Measurements from ENCODE around the gene SAE1. TPM values are rescaled to one million over a fixed set of nuclear protein-coding genes. Genes with fewer than 3 reads are reported as not detected.
A peak's percentile ranks its signal among the peaks of the same experiment; 100 is the strongest.

SAE1 gene
- total and polyA plus RNA-seq, 2 experiments from 2014 or later, result 97.2 to 112 TPM

DNA sequence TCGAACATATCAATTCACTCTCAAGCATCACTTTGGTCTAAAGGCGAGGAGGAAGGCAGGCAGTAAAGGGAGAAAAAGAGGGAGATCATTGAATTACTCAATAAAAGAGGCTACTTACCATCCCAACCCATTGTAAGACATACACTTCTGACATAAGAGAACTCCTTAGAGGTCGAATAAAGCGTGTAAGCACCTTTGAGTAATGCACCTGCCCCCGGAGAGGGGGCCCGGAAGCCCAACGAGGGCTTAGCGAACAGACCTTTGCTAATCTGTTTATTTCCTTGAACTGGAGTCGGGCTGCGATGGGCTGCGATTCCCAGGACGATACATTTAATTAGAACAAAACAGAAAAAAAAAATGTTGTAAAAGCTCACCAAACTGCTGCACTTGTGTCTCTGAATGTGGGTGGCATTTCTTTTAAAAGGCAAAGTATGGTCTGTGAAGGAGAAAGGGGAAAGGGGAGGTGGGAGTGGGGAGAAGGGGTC, 20.1 kb upstream of the SAE1 start:
- DNase-seq (ENCODE audit: low spot score), result no peak
- H2AFZ ChIP-seq, result no peak overlapping the region
- WGBS (ENCODE audit: low lambda C conversion rate, missing lambda C conversion rate), result 6% methylated on average over 12 of the region's 12 CpGs
- peak overlapping the region; percentile 98 for H3K27ac ChIP-seq
- peak overlapping the region; percentile 81 for H3K4me3 ChIP-seq
- H4K20me1 ChIP-seq (ENCODE audit: insufficient read depth, poor library complexity, severe bottlenecking), result no peaks in the 10 kb centered on the region
- no peaks in the 10 kb centered on the region for H3K36me3 ChIP-seq (replicated peaks; ENCODE audit: insufficient read depth, low read depth)
- peak overlapping the region; percentile 85 for H3K4me2 ChIP-seq
- H3K9me3 ChIP-seq (ENCODE audit: low read depth), result no peaks in the 10 kb centered on the region
- H3K79me2 ChIP-seq, result peaks cover 56% of the 10 kb centered on the region
- H3K9me2 ChIP-seq (replicated peaks; ENCODE audit: insufficient read depth), result no peaks in the 10 kb centered on the region
- no peaks in the 10 kb centered on the region for H3K27me3 ChIP-seq
- H3K4me1 ChIP-seq (ENCODE audit: insufficient read depth), result peaks cover 47% of the 10 kb centered on the region
- TF ChIP-seq CTCF (IDR thresholded peaks at IDR 0.05; ENCODE audit: poor library complexity) (no peak), EZH2 (IDR thresholded peaks at IDR 0.05; ENCODE audit: borderline replicate concordance) (no peak)

- under 1% methylated on average over 27 of the region's 35 CpGs for WGBS (ENCODE audit: low lambda C conversion rate, missing lambda C conversion rate)
- no peaks in the 10 kb centered on the region for H3K9me2 ChIP-seq (replicated peaks; ENCODE audit: insufficient read depth)
- H3K27ac ChIP-seq, result peak overlapping the region; percentile 98
- no peaks in the 10 kb centered on the region for H3K9me3 ChIP-seq (ENCODE audit: low read depth)
- no peaks in the 10 kb centered on the region for H3K36me3 ChIP-seq (replicated peaks; ENCODE audit: insufficient read depth, low read depth)
- H3K4me2 ChIP-seq, result peak overlapping the region; percentile 85
- DNase-seq (ENCODE audit: low spot score), result no peak
- H3K4me1 ChIP-seq (ENCODE audit: insufficient read depth), result peaks cover 46% of the 10 kb centered on the region
- no peaks in the 10 kb centered on the region for H3K27me3 ChIP-seq
- peak overlapping the region; percentile 81 for H3K4me3 ChIP-seq
- H3K79me2 ChIP-seq, result peaks cover 50% of the 10 kb centered on the region
- no peak overlapping the region for H2AFZ ChIP-seq
- TF ChIP-seq EZH2 (IDR thresholded peaks at IDR 0.05; ENCODE audit: borderline replicate concordance) (no peak), CTCF (IDR thresholded peaks at IDR 0.05; ENCODE audit: poor library complexity) (no peak), EZH2phosphoT487 (IDR thresholded peaks at IDR 0.05; ENCODE audit: low read depth, severe bottlenecking, unreplicated experiment) (no peak)
- H4K20me1 ChIP-seq (ENCODE audit: insufficient read depth, poor library complexity, severe bottlenecking), result no peaks in the 10 kb centered on the region
Measured at GRCh38 chr19:47111006-47111621, 19.5 kb upstream of the SAE1 start.

GRCh38 chr19:47111682-47112165, 18.9 kb upstream of the SAE1 start:
- DNase-seq (ENCODE audit: low spot score), result no peak
- H3K27ac ChIP-seq, result peak overlapping the region; percentile 98
- H3K4me3 ChIP-seq, result peak overlapping the region; percentile 81
- peak overlapping the region; percentile 66 for H2AFZ ChIP-seq
- H3K9me3 ChIP-seq (ENCODE audit: low read depth), result no peaks in the 10 kb centered on the region
- peaks cover 44% of the 10 kb centered on the region for H3K79me2 ChIP-seq
- H3K4me1 ChIP-seq (ENCODE audit: insufficient read depth), result peaks cover 40% of the 10 kb centered on the region
- WGBS (ENCODE audit: low lambda C conversion rate, missing lambda C conversion rate), result 0% methylated on average over 2 of the region's 24 CpGs
- H3K36me3 ChIP-seq (replicated peaks; ENCODE audit: insufficient read depth, low read depth), result no peaks in the 10 kb centered on the region
- no peaks in the 10 kb centered on the region for H4K20me1 ChIP-seq (ENCODE audit: insufficient read depth, poor library complexity, severe bottlenecking)
- no peaks in the 10 kb centered on the region for H3K27me3 ChIP-seq
- peak overlapping the region; percentile 85 for H3K4me2 ChIP-seq
- H3K9me2 ChIP-seq (replicated peaks; ENCODE audit: insufficient read depth), result no peaks in the 10 kb centered on the region
- TF ChIP-seq EZH2phosphoT487 (IDR thresholded peaks at IDR 0.05; ENCODE audit: low read depth, severe bottlenecking, unreplicated experiment) (no peak), CTCF (IDR thresholded peaks at IDR 0.05; ENCODE audit: poor library complexity) (no peak), EZH2 (IDR thresholded peaks at IDR 0.05; ENCODE audit: borderline replicate concordance) (no peak)

Measured in hepatocyte (in vitro differentiated cells).